Cardiac fibroblast (primary cell): ENCODE data around the gene COBL.
"Not testable (repeated sequence)": the region's sequence is repeated elsewhere in the genome, so short reads cannot be mapped to it uniquely, and the experiment has no call there.

Source experiments
- DNase-seq, 2 donors: peaks; one replicate each; pipeline versions ENCODE4 v3.0.0 to v3.0.0-alpha.2; 2010; ENCODE audit warnings: low read depth in 2 of 2
- H3K4me3 ChIP-seq, 2 donors: replicated peaks in 1 of 2; 1 replicate in 1 of 2; 2 replicates in 1 of 2; pipeline ENCODE4 v1.5.1; 2011; ENCODE audit warnings: low read depth in 2 of 2, low read length in 2 of 2, mild to moderate bottlenecking in 2 of 2, moderate library complexity in 1 of 2
- CTCF ChIP-seq: IDR thresholded peaks from one replicate; pipeline ENCODE4 v1.5.1; 2011; ENCODE audit warnings: low read depth, mild to moderate bottlenecking, low read length, inconsistent platforms

Gene COBL

GRCh38 chr7:51219261-51219988, 97.2 kb downstream of the COBL start:
- no peak for TF ChIP-seq CTCF
- DNase-seq = no peak
- no peak overlapping the region for H3K4me3 ChIP-seq

DNA sequence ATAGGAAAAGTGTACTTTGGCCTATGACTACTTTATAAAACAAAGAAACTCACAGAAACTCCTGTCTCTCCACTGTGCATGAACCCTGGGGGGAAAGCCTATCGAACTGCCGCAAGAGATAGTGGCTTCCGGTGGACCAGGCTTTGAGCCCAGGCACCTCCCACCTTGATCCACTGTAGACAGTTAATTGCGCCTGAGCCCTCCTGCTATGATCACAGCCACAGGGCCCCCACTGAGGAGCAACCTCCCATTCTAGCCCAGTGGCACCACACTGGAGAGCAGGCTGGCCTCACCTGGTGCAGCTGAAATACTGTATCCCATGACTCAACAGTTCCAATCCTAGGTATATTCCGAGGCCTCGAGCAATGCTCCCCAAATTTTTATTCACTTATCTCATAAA, 98.8 kb downstream of the COBL start:
- DNase-seq = no peak
- H3K4me3 ChIP-seq = no peak overlapping the region
- no peak for TF ChIP-seq CTCF

GRCh38 chr7:51214098-51214497, 102.5 kb downstream of the COBL start:
- DNase-seq = no peak
- no peak overlapping the region for H3K4me3 ChIP-seq

GRCh38 chr7:51213618-51214017, 103.0 kb downstream of the COBL start:
- TF ChIP-seq CTCF = no peak
- no peak overlapping the region for H3K4me3 ChIP-seq
- no peak for DNase-seq

More at GRCh38 chr7:51214098-51214497, 102.5 kb downstream of the COBL start:
- TF ChIP-seq CTCF = no peak

GRCh38 chr7:51210766-51211165, 105.8 kb downstream of the COBL start:
- no peak overlapping the region for H3K4me3 ChIP-seq
- no peak for DNase-seq
- no peak for TF ChIP-seq CTCF

- no peak for TF ChIP-seq CTCF
- DNase-seq = no peak
- H3K4me3 ChIP-seq = no peak overlapping the region
Observed at GRCh38 chr7:51209426-51209825, 107.2 kb downstream of the COBL start.

GRCh38 chr7:51208125-51208524, 108.5 kb downstream of the COBL start:
- not testable (repeated sequence) for DNase-seq, H3K4me3 ChIP-seq
